OCI-LY7 (cell line): ENCODE results near the gene SPON1.

ENCODE experiments used
- EZH2phosphoT487 ChIP-seq: fragments of 200-600 bp; sonication (generic); IDR thresholded peaks from 2 replicates; pipeline ENCODE4 v1.6.1; 2018; ENCODE audit warnings: low read depth, borderline replicate concordance, mild to moderate bottlenecking, mixed run types, antibody characterized with exemption, low read length, moderate library complexity, mixed read lengths
- TF ChIP-seq, protein P1 (sequence below): fragments of 200-600 bp; sonication (generic); conservative IDR thresholded peaks from 2 replicates; pipeline ENCODE4 v1.5.1; 2014; ENCODE audit warnings: mild to moderate bottlenecking, antibody characterized with exemption, low read length, moderate library complexity, mixed read lengths

DNA sequence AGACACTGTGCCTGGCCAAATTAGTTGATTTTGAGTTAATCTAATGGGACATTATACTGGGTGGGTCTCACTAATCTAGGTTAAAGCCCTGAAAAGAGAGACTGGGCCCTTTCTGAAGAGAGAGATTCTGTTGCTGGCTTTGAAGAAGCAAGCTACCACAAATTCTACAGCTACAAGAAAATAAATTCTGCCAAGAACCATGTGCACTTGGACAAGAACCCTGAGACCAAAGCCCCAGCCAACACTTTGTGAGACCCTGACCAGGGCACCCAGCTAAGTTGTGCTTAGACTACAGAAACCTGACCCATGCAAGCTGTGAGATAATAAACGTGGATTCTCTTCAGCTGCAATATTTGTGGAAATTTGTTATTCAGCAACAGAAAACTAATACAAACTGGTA, 20.1 kb upstream of the SPON1 start:
- TF ChIP-seq, protein P1, sequence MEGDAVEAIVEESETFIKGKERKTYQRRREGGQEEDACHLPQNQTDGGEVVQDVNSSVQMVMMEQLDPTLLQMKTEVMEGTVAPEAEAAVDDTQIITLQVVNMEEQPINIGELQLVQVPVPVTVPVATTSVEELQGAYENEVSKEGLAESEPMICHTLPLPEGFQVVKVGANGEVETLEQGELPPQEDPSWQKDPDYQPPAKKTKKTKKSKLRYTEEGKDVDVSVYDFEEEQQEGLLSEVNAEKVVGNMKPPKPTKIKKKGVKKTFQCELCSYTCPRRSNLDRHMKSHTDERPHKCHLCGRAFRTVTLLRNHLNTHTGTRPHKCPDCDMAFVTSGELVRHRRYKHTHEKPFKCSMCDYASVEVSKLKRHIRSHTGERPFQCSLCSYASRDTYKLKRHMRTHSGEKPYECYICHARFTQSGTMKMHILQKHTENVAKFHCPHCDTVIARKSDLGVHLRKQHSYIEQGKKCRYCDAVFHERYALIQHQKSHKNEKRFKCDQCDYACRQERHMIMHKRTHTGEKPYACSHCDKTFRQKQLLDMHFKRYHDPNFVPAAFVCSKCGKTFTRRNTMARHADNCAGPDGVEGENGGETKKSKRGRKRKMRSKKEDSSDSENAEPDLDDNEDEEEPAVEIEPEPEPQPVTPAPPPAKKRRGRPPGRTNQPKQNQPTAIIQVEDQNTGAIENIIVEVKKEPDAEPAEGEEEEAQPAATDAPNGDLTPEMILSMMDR, result no peak
- TF ChIP-seq EZH2phosphoT487, result no peak
